OCI-LY1 (cell line): ENCODE measurements around the gene OR2D2.

Experiments
- H2AFZ ChIP-seq: fragments of 200-600 bp; sonication (generic), shearing (Covaris generic); 2 replicates; pipeline ENCODE4 v1.6.0; 2014; ENCODE audit warnings: antibody characterized with exemption, mild to moderate bottlenecking, low read length
- H3F3A ChIP-seq: fragments of 200-600 bp; sonication (generic), shearing (Covaris generic); 2 replicates; pipeline ENCODE4 v1.6.0; 2014; ENCODE audit warnings: mild to moderate bottlenecking, antibody characterized with exemption, low read length, moderate library complexity; ENCODE audit not compliant: insufficient read depth
- H3K27ac ChIP-seq: fragments of 200-600 bp; sonication (generic); 2 replicates; pipeline ENCODE4 v1.5.1; 2014; ENCODE audit warnings: low read length, mixed run types, mild to moderate bottlenecking, low read depth; ENCODE audit not compliant: poor library complexity, severe bottlenecking
- H3K27me3 ChIP-seq: fragments of 200-600 bp; sonication (generic); 2 replicates; pipeline ENCODE4 v1.6.0; 2014; ENCODE audit warnings: antibody characterized with exemption, mild to moderate bottlenecking, low read length, moderate library complexity; ENCODE audit not compliant: insufficient read depth
- H3K36me3 ChIP-seq: fragments of 200-600 bp; sonication (generic); 2 replicates; pipeline ENCODE4 v1.6.1; 2014; ENCODE audit warnings: mild to moderate bottlenecking, antibody characterized with exemption, low read length, moderate library complexity, mixed read lengths; ENCODE audit not compliant: insufficient read depth
- H3K4me1 ChIP-seq: fragments of 200-600 bp; sonication (generic); 2 replicates; pipeline ENCODE4 v1.5.1; 2014; ENCODE audit warnings: mild to moderate bottlenecking, low read length, moderate library complexity; ENCODE audit not compliant: insufficient read depth, severe bottlenecking
- H3K4me2 ChIP-seq: fragments of 200-600 bp; sonication (generic), shearing (Covaris generic); 2 replicates; pipeline ENCODE4 v1.6.1; 2014; ENCODE audit warnings: low read length
- H3K4me3 ChIP-seq: fragments of 200-600 bp; sonication (generic); 2 replicates; pipeline ENCODE4 v1.5.1; 2014; ENCODE audit warnings: low read length, low read depth, mild to moderate bottlenecking, mixed read lengths; ENCODE audit not compliant: poor library complexity, severe bottlenecking
- H3K79me2 ChIP-seq: fragments of 200-600 bp; shearing (Covaris generic); 2 replicates; pipeline ENCODE4 v1.6.1; 2016; ENCODE audit warnings: mixed run types, low read length, mixed read lengths; ENCODE audit not compliant: insufficient read depth
- H3K9ac ChIP-seq: fragments of 200-600 bp; sonication (generic), shearing (Covaris generic); 2 replicates; pipeline ENCODE4 v1.6.1; 2014; ENCODE audit warnings: mild to moderate bottlenecking, low read length, mixed read lengths
- H3K9me2 ChIP-seq: fragments of 200-600 bp; sonication (generic), shearing (Covaris generic); 2 replicates; pipeline ENCODE4 v1.6.1; 2014; ENCODE audit warnings: low read depth, mild to moderate bottlenecking, low read length, mixed read lengths
- H3K9me3 ChIP-seq: fragments of 200-600 bp; shearing (Covaris generic); 2 replicates; pipeline ENCODE4 v1.6.1; 2014; ENCODE audit warnings: low read length, mixed read lengths
- H4K20me1 ChIP-seq: fragments of 200-600 bp; sonication (generic), shearing (Covaris generic); 2 replicates; pipeline ENCODE4 v1.6.0; 2016; ENCODE audit warnings: mild to moderate bottlenecking, low read length; ENCODE audit not compliant: insufficient read depth
- EZH2 ChIP-seq: fragments of 200-600 bp; sonication (generic), shearing (Covaris generic); IDR thresholded peaks from 2 replicates; pipeline ENCODE4 v1.8.0; 2017; ENCODE audit warnings: borderline replicate concordance, mixed run types, mild to moderate bottlenecking, antibody characterized with exemption, low read length, moderate library complexity, mixed read lengths
- TF ChIP-seq, protein P1 (sequence below): fragments of 200-600 bp; sonication (generic), shearing (Covaris generic); IDR thresholded peaks from 2 replicates; pipeline ENCODE4 v1.5.1; 2017; ENCODE audit warnings: mild to moderate bottlenecking, antibody characterized with exemption, low read length, moderate library complexity, mixed read lengths

The OR2D2 gene, protein sequence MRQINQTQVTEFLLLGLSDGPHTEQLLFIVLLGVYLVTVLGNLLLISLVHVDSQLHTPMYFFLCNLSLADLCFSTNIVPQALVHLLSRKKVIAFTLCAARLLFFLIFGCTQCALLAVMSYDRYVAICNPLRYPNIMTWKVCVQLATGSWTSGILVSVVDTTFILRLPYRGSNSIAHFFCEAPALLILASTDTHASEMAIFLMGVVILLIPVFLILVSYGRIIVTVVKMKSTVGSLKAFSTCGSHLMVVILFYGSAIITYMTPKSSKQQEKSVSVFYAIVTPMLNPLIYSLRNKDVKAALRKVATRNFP

DNA sequence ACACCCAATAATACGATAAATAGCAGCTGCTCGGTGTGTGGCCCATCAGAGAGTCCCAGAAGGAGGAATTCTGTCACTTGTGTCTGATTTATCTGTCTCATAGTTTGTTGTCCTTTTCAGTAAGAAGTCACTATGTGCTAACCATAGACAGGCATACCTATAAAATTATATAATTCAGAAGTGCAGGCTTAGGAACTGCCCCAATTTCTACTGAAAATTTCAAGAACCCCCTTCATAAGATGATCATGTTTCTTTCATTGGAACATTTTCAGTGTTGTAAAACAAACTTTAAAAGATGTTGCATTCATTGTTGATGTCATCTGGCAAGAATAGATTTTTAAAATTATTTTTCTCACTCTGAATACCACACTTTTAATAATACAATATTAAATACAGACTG is at the start of gene OR2D2:
Gene OR2D2, minus strand, starts transcription at position 101 of the 400 bp plus-strand sequence. Its CDS starts 0 bp downstream, at position 101.
- H3K9ac ChIP-seq: no peak within 1 kb of the TSS
- no peaks in the 10 kb centered on the region for H3F3A ChIP-seq
- no peak within 1 kb of the TSS for H3K4me3 ChIP-seq
- no peak within 1 kb of the TSS for H3K4me2 ChIP-seq
- H3K9me2 ChIP-seq: no peaks in the 10 kb centered on the region
- H3K9me3 ChIP-seq: no peaks in the 10 kb centered on the region
- TF ChIP-seq, protein P1, sequence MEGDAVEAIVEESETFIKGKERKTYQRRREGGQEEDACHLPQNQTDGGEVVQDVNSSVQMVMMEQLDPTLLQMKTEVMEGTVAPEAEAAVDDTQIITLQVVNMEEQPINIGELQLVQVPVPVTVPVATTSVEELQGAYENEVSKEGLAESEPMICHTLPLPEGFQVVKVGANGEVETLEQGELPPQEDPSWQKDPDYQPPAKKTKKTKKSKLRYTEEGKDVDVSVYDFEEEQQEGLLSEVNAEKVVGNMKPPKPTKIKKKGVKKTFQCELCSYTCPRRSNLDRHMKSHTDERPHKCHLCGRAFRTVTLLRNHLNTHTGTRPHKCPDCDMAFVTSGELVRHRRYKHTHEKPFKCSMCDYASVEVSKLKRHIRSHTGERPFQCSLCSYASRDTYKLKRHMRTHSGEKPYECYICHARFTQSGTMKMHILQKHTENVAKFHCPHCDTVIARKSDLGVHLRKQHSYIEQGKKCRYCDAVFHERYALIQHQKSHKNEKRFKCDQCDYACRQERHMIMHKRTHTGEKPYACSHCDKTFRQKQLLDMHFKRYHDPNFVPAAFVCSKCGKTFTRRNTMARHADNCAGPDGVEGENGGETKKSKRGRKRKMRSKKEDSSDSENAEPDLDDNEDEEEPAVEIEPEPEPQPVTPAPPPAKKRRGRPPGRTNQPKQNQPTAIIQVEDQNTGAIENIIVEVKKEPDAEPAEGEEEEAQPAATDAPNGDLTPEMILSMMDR: no peak
- TF ChIP-seq EZH2: no peak
- H3K4me1 ChIP-seq: no peaks in the 10 kb centered on the region
- H3K36me3 ChIP-seq: no peaks in the 10 kb centered on the region
- H2AFZ ChIP-seq: no peak within 1 kb of the TSS
- H3K79me2 ChIP-seq: no peaks in the 10 kb centered on the region
- no peaks in the 10 kb centered on the region for H3K27me3 ChIP-seq
- H3K27ac ChIP-seq: no peak within 1 kb of the TSS
- no peaks in the 10 kb centered on the region for H4K20me1 ChIP-seq

DNA sequence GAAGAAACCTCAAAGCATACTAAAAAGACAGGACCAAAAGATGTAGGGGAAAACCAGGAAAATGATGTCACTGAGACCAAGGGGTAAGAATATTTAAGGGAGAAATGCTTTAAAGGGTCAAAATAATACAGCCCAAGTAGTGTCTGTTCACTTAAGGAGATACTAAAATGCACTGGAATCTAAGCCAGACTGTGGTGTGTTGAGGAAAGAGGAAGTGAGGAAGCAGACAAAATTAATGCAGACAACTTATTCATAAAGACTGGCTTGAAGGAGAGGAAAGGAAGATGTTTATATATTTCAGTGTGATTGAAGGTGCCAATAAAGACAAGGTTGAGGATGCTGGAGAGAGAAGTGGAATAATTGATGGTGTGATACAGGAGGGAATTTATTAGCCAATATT is 49.7 kb upstream of the OR2D2 start:
- no peak for TF ChIP-seq EZH2
- TF ChIP-seq, protein P1: no peak
- no peaks in the 10 kb centered on the region for H3K79me2 ChIP-seq
- H3K9me2 ChIP-seq: no peaks in the 10 kb centered on the region

DNA sequence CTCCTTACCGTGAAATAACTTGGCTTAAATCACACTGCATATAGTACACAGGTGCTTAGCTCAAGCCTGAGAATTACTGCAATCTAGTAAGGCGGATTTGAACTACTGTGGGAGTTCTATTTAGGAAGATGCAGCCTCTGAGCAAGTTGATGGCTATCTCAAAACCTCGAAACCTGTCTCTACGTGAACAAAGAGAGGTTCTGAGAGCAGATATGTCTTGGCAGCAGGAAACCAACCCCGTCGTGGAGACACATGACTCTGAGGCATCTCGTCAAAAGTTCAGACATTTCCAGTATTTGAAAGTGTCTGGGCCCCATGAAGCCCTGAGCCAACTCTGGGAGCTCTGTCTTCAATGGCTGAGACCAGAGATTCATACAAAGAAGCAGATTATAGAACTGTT is 39.8 kb upstream of the OR2D2 start:
- Histone ChIP-seq H3K9ac (no peak overlapping the region), H3K4me1 (peaks cover 25% of the 10 kb centered on the region), H3F3A (no peaks in the 10 kb centered on the region), H3K27me3 (no peaks in the 10 kb centered on the region), H3K9me2 (no peaks in the 10 kb centered on the region), H3K36me3 (peaks cover 84% of the 10 kb centered on the region), H3K79me2 (peaks cover 7% of the 10 kb centered on the region; the same call in 1 of the 2 replicates), H3K9me3 (no peaks in the 10 kb centered on the region), H3K4me2 (no peak overlapping the region), H2AFZ (no peak overlapping the region), H4K20me1 (no peaks in the 10 kb centered on the region), H3K4me3 (no peak overlapping the region), H3K27ac (no peak overlapping the region)
- no peak for TF ChIP-seq EZH2
- TF ChIP-seq, protein P1: no peak

More for the DNA sequence above, 49.7 kb upstream of the OR2D2 start:
- Histone ChIP-seq H3K9me3 (no peaks in the 10 kb centered on the region), H3K4me2 (no peak overlapping the region), H3K36me3 (peaks cover 55% of the 10 kb centered on the region), H3F3A (no peaks in the 10 kb centered on the region), H2AFZ (no peak overlapping the region), H3K27ac (no peak overlapping the region), H3K4me3 (no peak overlapping the region), H3K27me3 (no peaks in the 10 kb centered on the region), H3K9ac (no peak overlapping the region), H4K20me1 (no peaks in the 10 kb centered on the region), H3K4me1 (no peaks in the 10 kb centered on the region)
